Ovary (tissue), 10 donors: Measurements from ENCODE around the gene ADGRG1. TPM values are rescaled to one million over a fixed set of nuclear protein-coding genes. Genes with fewer than 3 reads are reported as not detected.
A peak's percentile ranks its signal among the peaks of the same experiment; 100 is the strongest.

Experiments used
- DNase-seq, 5 donors: peaks; one replicate each; pipeline ENCODE4 v3.0.0-alpha.2; 2019 to 2020
- H3K27ac ChIP-seq, 2 donors: fragments of 200-600 bp; one replicate each; pipeline versions ENCODE4 v1.5.1 to v1.8.0; 2019 to 2022
- H3K27me3 ChIP-seq: fragments of 200-600 bp; one replicate; pipeline ENCODE4 v1.8.0; 2022
- H3K36me3 ChIP-seq: fragments of 200-600 bp; sonication (generic); one replicate; pipeline ENCODE4 v1.5.1; 2019
- H3K4me1 ChIP-seq: one replicate; pipeline ENCODE4 v1.8.1; 2013; ENCODE audit warnings: mild to moderate bottlenecking, moderate library complexity; ENCODE audit not compliant: insufficient read depth
- H3K4me3 ChIP-seq: fragments of 200-600 bp; sonication (generic); one replicate; pipeline ENCODE4 v1.5.1; 2017
- H3K9me3 ChIP-seq, 2 donors: fragments of 200-600 bp in 1 of 2; sonication (generic) in 1 of 2; one replicate each; pipeline versions ENCODE4 v1.5.1 to v1.8.1; 2013 to 2019; ENCODE audit warnings: mild to moderate bottlenecking in 1 of 2, moderate library complexity in 1 of 2
- CTCF ChIP-seq, 3 donors: fragments of 450-650 bp in 2 of 3; fragments of 200-600 bp in 1 of 3; IDR thresholded peaks; one replicate each; pipeline versions ENCODE4 v1.5.1 to v1.8.0; 2016 to 2022; ENCODE audit warnings: antibody characterized with exemption in 3 of 3, mild to moderate bottlenecking in 1 of 3
- EP300 ChIP-seq: sonication (generic); formaldehyde crosslinking; IDR thresholded peaks from one replicate; pipeline ENCODE4 v1.6.1; 2017; ENCODE audit warnings: antibody characterized with exemption
- POLR2A ChIP-seq: fragments of 450-650 bp; IDR thresholded peaks from one replicate; pipeline ENCODE4 v1.6.1; 2017; ENCODE audit warnings: antibody characterized with exemption, mild to moderate bottlenecking, moderate library complexity
- WGBS, 3 donors: extraction: QIAGEN DNeasy Blood & Tissue Kit in 1 of 3; methylation state at CpG; one replicate each; pipeline versions ENCODE4 v1.1.5 to v1.1.7; 2013 to 2017; 5-methylcytosine and 5-hydroxymethylcytosine counted together
- intact Hi-C, 4 donors: fragments of 100-400 bp; cut with DNase I; formaldehyde crosslinking; loops; one replicate each; pipeline versions ENCODE4 v1.11.0 to v1.15.1; 2022 to 2023
- long read RNA-seq, 3 donors: library from polyadenylated mRNA in 2 of 3; unstranded in 2 of 3; transcript quantifications; one replicate each; pipeline ENCODE4 v2.0.0 and lab custom pipeline, GENCODE V29; 2021 to 2026
- polyA plus RNA-seq, 2 donors: library from polyadenylated mRNA; stranded (reverse); fragments of 200-250 nt in 1 of 2; fragments of 350-450 nt in 1 of 2; fragmentation: Illumina TruSeq in 1 of 2; extraction: RNeasy Lipid Tissue Mini Kit (QIAGEN cat#74804) in 1 of 2; gene quantifications; one replicate each; pipeline ENCODE4 v1.2.3, GENCODE V29; 2013 to 2014
- total RNA-seq, 7 donors: library from RNA; depleted of rRNA in 2 of 7; stranded (reverse); fragments of >200 nt in 2 of 7; fragmentation: NEBNext Ultra II Directional in 3 of 7; extraction: Animal tissue kit (Norgen Biotek cat#: 25700) in 3 of 7; gene quantifications; one replicate each; pipeline versions ENCODE4 v1.1.0 to v1.2.4, GENCODE V29; 2016 to 2023
- donor health status: DM: no; HTN: no; CAD: no; lungs with moderate emphysema.
- donor health status: DM: no; HTN: no; CAD: no.
- donor health status: Bipolar disorder and iron deficiency.
- donor health status: DM: yes; HTN: yes; CAD: no.
- donor health status: DM: no; HTN: no; CAD: no.
- donor health status: DM: yes; HTN: yes; CAD: no.

The ADGRG1 gene
- total RNA-seq (10 to 100 TPM in 4 of 7 donors, 1 to 10 TPM in 3; 6.2 to 54.0 (median 20.4) TPM), polyA plus RNA-seq (1 to 10 TPM; 6.9 to 9.1 TPM)
- long read RNA-seq, donor 1, partial matches to known transcripts, result 13 of 14 reads
- long read RNA-seq, donor 1, other reads (novel, unspliced or antisense), result 1 of 14 reads
- long read RNA-seq, donor 2, full-length matches to known transcripts, result 3 of 3 reads
- long read RNA-seq, donor 2, partial matches to known transcripts, result 0 of 3 reads
- long read RNA-seq, donor 2, other reads (novel, unspliced or antisense), result 0 of 3 reads
- long read RNA-seq, donor 3, full-length matches to known transcripts, result 15 of 66 reads
- long read RNA-seq, donor 3, partial matches to known transcripts, result 24 of 66 reads
- long read RNA-seq, donor 3, other reads (novel, unspliced or antisense), result 27 of 66 reads

DNA sequence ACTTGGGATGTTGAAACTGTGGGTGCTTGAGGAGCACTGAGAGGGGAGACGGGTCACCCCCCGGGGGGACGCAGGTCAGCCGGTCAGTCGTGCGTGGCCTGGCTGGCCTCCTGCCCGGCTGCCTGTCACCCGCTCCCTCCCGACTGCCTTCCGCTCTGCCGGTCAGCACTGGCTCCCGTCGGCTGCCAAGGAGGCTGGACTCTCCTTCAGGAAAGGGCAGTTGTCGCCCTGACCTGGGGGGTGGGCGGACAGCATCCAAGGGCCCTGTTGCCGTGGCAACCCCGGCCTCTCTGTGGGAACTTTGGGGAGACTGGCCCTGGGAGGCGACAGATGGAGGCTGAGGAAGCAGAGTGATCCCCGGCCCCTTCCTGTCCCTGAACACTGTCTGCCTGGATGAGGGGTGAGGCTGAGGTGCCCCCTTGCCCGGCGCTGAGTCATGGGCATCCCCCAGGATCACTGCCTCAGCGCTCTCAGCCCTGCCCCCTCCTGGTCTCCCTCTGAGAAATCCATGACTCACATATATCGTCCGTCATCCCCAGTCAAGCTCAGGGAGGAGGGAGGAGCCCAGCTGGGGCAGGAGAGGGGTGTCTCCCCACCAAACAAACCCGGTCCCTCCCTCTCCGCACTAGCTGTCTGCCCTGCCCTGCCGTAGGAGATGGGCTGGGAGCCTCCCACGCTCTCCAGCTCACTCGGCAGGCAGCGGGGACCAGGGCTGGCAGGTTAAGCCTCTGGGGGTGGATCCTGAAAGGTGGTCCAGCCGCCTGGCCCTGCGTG lies at the start of gene ADGRG1:
TSS of gene ADGRG1 (plus strand) at position 623 of the 774 bp plus-strand sequence. CDS start 21,658 bp downstream, outside the sequence.
- Histone ChIP-seq H3K27ac (no peak within 1 kb of the TSS), H3K4me3 (peak within 1 kb of the TSS; percentile 28), H3K27me3 (no peaks in the 10 kb centered on the region), H3K36me3 (no peaks in the 10 kb centered on the region), H3K4me1 (peaks cover 8% of the 10 kb centered on the region), H3K9me3 (no peaks in the 10 kb centered on the region)
- intact Hi-C loops, result no loop called here
- WGBS, 3 donors, result 1 to 6% (median 3%) methylated on average over 22 to 32 of the region's 32 CpGs
- TF ChIP-seq POLR2A (no peak), EP300 (no peak), CTCF (IDR thresholded peaks at IDR 0.05) (no peak)
- peak in 4 of 5 donors; percentile 58 to 67 (median 61) for DNase-seq

- 41 to 58% (median 46%) methylated on average over 2 of the region's 2 CpGs for WGBS, 3 donors
- H3K27ac ChIP-seq, result no peak overlapping the region
- H3K4me1 ChIP-seq, result peaks cover 2% of the 10 kb centered on the region
- H3K36me3 ChIP-seq, result no peaks in the 10 kb centered on the region
- DNase-seq, result no peak
- no peaks in the 10 kb centered on the region for H3K9me3 ChIP-seq
- H3K4me3 ChIP-seq, result no peak overlapping the region
- H3K27me3 ChIP-seq, result no peaks in the 10 kb centered on the region
- intact Hi-C loops, result loop anchor here in 2 of 4 donors (10.0 kb wide), 3 partner anchors 285 to 425 kb away; partner anchors contain the start of genes USB1 (in 1 of the 2) and ZNF319 (in 1 of the 2)
- no peak for TF ChIP-seq POLR2A
- no peak for TF ChIP-seq CTCF (IDR thresholded peaks at IDR 0.05)
- no peak for TF ChIP-seq EP300
These were observed 49.1 kb upstream of the ADGRG1 start for GRCh38 chr16:57579361-57579665.

DNA sequence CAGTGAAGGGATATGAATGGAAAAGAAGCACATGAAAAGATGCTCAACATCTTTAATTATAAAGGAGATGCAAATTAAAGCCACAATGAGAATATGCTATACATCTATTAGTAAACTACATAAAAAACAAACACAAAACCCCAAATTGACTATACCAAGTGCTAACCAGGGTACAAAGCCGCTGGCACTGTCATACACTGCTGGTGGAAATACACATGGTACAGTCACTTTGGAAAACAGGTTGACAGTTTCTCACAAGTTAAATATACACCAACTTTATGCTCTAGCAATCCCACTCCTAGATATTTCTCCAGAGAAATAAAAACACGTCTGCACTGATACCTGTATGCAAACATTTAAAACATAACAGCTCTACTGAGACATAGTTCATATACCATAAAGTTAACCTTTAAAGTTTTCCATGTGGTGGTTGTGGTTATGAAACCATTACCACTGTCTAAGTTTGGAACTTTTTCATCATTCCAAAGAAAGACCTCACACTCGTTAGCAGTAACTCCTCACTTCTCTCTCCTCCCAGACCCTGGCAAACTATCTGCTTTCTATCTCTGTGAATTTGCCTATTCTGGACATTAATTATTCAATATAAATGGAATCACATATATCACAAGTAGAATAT lies 43.3 kb upstream of the ADGRG1 start:
- DNase-seq, result no peak
- Histone ChIP-seq H3K4me3 (no peak overlapping the region), H3K27ac (no peak overlapping the region), H3K4me1 (no peaks in the 10 kb centered on the region), H3K9me3 (no peaks in the 10 kb centered on the region), H3K27me3 (no peaks in the 10 kb centered on the region), H3K36me3 (no peaks in the 10 kb centered on the region)
- intact Hi-C loops, result no loop called here
- WGBS, 3 donors, result 29 to 39% (median 36%) methylated on average over 3 of the region's 3 CpGs
- TF ChIP-seq EP300 (no peak), POLR2A (no peak), CTCF (IDR thresholded peaks at IDR 0.05) (no peak)

- DNase-seq, result no peak
- Histone ChIP-seq H3K27me3 (no peaks in the 10 kb centered on the region), H3K36me3 (no peaks in the 10 kb centered on the region), H3K4me1 (no peaks in the 10 kb centered on the region), H3K27ac (no peak overlapping the region), H3K4me3 (no peak overlapping the region), H3K9me3 (no peaks in the 10 kb centered on the region)
- TF ChIP-seq POLR2A (no peak), EP300 (no peak), CTCF (IDR thresholded peaks at IDR 0.05) (no peak)
- WGBS, 3 donors, result 75 to 81% (median 80%) methylated on average over 7 of the region's 7 CpGs
- intact Hi-C loops, result no loop called here
These were observed 39.6 kb upstream of the ADGRG1 start for GRCh38 chr16:57588831-57589230.
